ENCODE results near the gene STON2. TPM values are rescaled to one million over a fixed set of nuclear protein-coding genes. Genes with fewer than 3 reads are reported as not detected.
A peak's percentile ranks its signal among the peaks of the same experiment; 100 is the strongest.

STON2 gene
- total and polyA plus RNA-seq, 2 of the 8 experiments (the other 6 are each of a cell fraction or from before 2014, with no cell fraction given) = 8.9 to 50.0 TPM

- Histone ChIP-seq H2BK120ac (replicated peaks; ENCODE audit: low read depth, low read length) (no peak overlapping the region), H2AK5ac (ENCODE audit: low read depth, low read length) (no peak overlapping the region), H3K79me1 (ENCODE audit: low read depth, low read length) (peaks cover 7% of the 10 kb centered on the region; the same call in 1 of the 2 replicates), H3K14ac (ENCODE audit: insufficient read length) (no peak overlapping the region), H2BK15ac (ENCODE audit: low read length) (no peak overlapping the region), H3K4me1 (replicated peaks in 1 of 4; ENCODE audit: control insufficient read depth in 3 of 4, insufficient read depth in 4 of 4, low read length in 3 of 4) (peaks cover 7 to 22% (median 13%) of the 10 kb centered on the region in 4 experiments), H4K8ac (ENCODE audit: extremely low read depth, insufficient read depth, low read length) (no peak overlapping the region), H2BK5ac (ENCODE audit: low read depth, low read length) (no peak overlapping the region), H2BK20ac (ENCODE audit: low read length) (no peak overlapping the region), H3K4ac (replicated peaks; ENCODE audit: insufficient read length, low read depth, low read length) (no peak overlapping the region), H4K20me1 (replicated peaks in 1 of 2; ENCODE audit: control insufficient read depth in 1 of 2, insufficient read depth in 2 of 2, low read length in 2 of 2) (peaks cover 0 to 2% of the 10 kb centered on the region in 2 experiments), H3K18ac (ENCODE audit: extremely low read depth, low read length) (no peak overlapping the region), H4K5ac (ENCODE audit: insufficient read length, low read depth, low read length) (no peak overlapping the region), H3K4me3 (ENCODE audit: extremely low read depth in 1 of 4, insufficient read depth in 2 of 4, low read depth in 3 of 4, low read length in 4 of 4) (peak overlapping the region; percentile 50 to 86 (median 75); a peak in 7 of 8 replicates), H4K91ac (replicated peaks; ENCODE audit: insufficient read length, low read length) (no peak overlapping the region), H3K27ac (ENCODE audit: low read depth, low read length) (no peak overlapping the region), H3K23ac (ENCODE audit: insufficient read length) (no peak overlapping the region), H2BK12ac (ENCODE audit: low read depth, low read length) (no peak overlapping the region), H3K23me2 (ENCODE audit: low read depth, low read length) (peaks cover 13% of the 10 kb centered on the region), H3K27me3 (replicated peaks in 1 of 4; ENCODE audit: control insufficient read depth in 3 of 4, extremely low read depth in 1 of 4, insufficient read depth in 3 of 4, low read length in 3 of 4) (peaks cover 1 to 14% (median 9%) of the 10 kb centered on the region in 4 experiments; a peak in 6 of 7 replicates), H3K9ac (replicated peaks in 1 of 4; ENCODE audit: extremely low read depth in 1 of 4, low read depth in 3 of 4, low read length in 3 of 4) (peak overlapping the region in 1 of 4 experiments; percentile 52; a peak in 2 of 7 replicates), H3K9me3 (ENCODE audit: insufficient read depth in 2 of 2, low read depth in 1 of 2, low read length in 1 of 2) (no peaks in the 10 kb centered on the region), H3K79me2 (ENCODE audit: control insufficient read depth in 1 of 2, insufficient read depth in 2 of 2, low read length in 2 of 2) (peaks cover 0 to 49% of the 10 kb centered on the region in 2 experiments; a peak in 2 of 4 replicates), H3K56ac (replicated peaks; ENCODE audit: insufficient read length, low read depth, low read length) (no peak overlapping the region), H2AFZ (ENCODE audit: low read length) (no peak overlapping the region), H3K4me2 (ENCODE audit: insufficient read depth in 1 of 2, low read depth in 2 of 2, low read length in 2 of 2) (peak overlapping the region; percentile 74 to 98), H3K36me3 (ENCODE audit: control insufficient read depth in 2 of 4, insufficient read depth in 4 of 4, low read length in 3 of 4) (no peaks in the 10 kb centered on the region; a peak in 1 of 8 replicates)
- CTCF ChIA-PET (ENCODE audit: partially characterized antibody) = interaction anchor here (0.7 to 2.7 kb wide), 10 partner anchors 8 to 264 kb away, joined by 3 to 13 read pairs (median 4); no protein-coding TSS in a partner anchor
- 4% methylated on average over 6 of the region's 6 CpGs; no CpG with 5 or more reads in 1 of the 2 experiments for WGBS, 2 experiments (ENCODE audit: extremely low coverage in 1 of 2, insufficient coverage in 1 of 2, insufficient read length in 1 of 2, insufficient replicate concordance in 2 of 2, low coverage in 1 of 2, low lambda C conversion rate in 2 of 2, missing lambda C conversion rate in 1 of 2)
- POLR2A ChIA-PET (ENCODE audit: partially characterized antibody) = interaction anchor here (1.0 to 2.2 kb wide), 9 partner anchors 11 to 218 kb away, joined by 3 to 12 read pairs (median 3); partner anchors contain the start of gene GTF2A1
- no peak for DNase-seq (ENCODE audit: low read depth in 1 of 2, low spot score in 2 of 2)
- FAIRE-seq = no peak
- TF ChIP-seq GABPA (IDR thresholded peaks at IDR 0.05; ENCODE audit: borderline replicate concordance, insufficient read depth, low read length) = no peak
- TF ChIP-seq SIN3A (conservative IDR thresholded peaks at IDR 0.05 in 1 of 2, IDR thresholded peaks at IDR 0.05 in 1 of 2; ENCODE audit: low read depth in 1 of 2, low read length in 2 of 2) = no peak
- TF ChIP-seq TBP (IDR thresholded peaks at IDR 0.05; ENCODE audit: low read depth, low read length) = no peak
- no peak for TF ChIP-seq CHD1 (IDR thresholded peaks at IDR 0.05; ENCODE audit: low read depth, low read length)
- no peak for TF ChIP-seq NANOG (IDR thresholded peaks at IDR 0.05; ENCODE audit: insufficient read depth, low read depth, low read length, poor library complexity, severe bottlenecking)
- TF ChIP-seq CHD2 (IDR thresholded peaks at IDR 0.05; ENCODE audit: low read length) = no peak
- TF ChIP-seq E2F6 (IDR thresholded peaks at IDR 0.05) = no peak
- TF ChIP-seq KDM4A (IDR thresholded peaks at IDR 0.05; ENCODE audit: low read depth, low read length, severe bottlenecking) = no peak
- no peak for TF ChIP-seq MAX (IDR thresholded peaks at IDR 0.05)
- TF ChIP-seq SP4 (IDR thresholded peaks at IDR 0.05; ENCODE audit: low read length) = no peak
- no peak for TF ChIP-seq KDM1A (IDR thresholded peaks at IDR 0.05; ENCODE audit: borderline replicate concordance, low read length)
- no peak for TF ChIP-seq SP2 (IDR thresholded peaks at IDR 0.05; ENCODE audit: low read length)
These were observed 34.9 kb upstream of the STON2 start for GRCh38 chr14:81435048-81435390.

Data from H1 (cell line).